Kasumi-1 (cell line): ENCODE data around the gene SPG11.
"Not testable (repeated sequence)": the region's sequence is repeated elsewhere in the genome, so short reads cannot be mapped to it uniquely, and the experiment has no call there.

Source experiments
- DNase-seq, 2 experiments: peaks; one replicate each; lab custom pipeline; 2025; lab: John Stamatoyannopoulos, UW

SPG11 gene

DNA sequence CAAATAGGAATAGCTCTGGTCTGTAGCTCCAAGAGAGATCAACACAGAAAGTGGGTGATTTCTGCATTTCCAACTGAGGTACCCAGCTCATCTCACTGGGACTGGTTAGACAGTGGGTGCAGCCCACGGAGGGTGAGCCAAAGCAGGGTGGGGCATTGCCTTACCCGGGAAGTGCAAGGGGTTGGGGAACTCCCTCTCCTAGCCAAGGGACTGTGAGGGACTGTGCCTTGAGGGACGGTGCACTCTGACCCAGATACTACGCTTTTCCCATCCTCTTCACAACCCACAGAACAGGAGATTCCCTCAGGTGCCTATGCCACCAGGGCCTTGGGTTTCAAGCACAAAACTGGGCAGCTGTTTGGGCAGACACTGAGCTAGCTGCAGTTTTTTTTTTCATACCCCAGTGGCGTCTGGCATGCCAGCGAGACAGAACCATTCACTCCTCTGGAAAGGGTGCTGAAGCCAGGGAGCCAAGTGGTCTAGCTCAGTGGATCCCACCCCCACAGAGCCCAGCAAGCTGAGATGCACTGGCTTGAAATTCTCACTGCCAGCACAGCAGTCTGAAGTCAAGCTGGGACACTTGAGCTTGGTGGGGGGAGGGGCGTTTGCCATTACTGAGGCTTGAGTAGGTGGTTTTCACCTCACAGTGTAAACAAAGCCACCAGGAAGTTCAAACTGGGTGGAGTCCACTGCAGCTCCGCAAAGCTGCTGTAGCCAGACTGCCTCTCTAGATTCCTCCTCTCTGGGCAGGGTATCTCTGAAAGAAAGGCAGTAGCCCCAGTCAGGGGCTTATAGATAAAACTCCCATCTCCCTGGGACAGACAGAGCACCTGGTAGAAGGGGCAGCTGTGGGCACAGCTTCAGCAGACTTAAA, 19.6 kb upstream of the SPG11 start:
- DNase-seq: not testable (repeated sequence)

DNA sequence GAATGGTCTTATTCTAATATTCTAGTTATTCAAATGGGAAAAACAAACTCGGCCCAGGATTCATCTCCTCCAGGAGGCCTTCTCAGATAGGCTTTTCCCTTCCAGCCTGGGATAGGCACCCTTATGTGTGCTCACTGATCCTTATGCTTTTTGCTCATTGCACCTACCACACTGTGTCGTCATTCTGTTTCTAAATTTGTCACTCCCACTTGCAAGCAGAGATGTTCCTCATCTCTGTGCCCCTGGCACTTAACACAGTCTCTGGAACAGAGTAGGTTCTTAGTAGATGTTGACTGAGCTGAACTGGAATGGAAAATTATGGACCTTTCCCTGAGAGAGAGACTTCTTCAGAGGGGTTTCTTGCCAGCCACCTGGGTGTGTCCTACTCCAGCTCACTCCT, 18.7 kb upstream of the SPG11 start:
- DNase-seq: no peak

DNA sequence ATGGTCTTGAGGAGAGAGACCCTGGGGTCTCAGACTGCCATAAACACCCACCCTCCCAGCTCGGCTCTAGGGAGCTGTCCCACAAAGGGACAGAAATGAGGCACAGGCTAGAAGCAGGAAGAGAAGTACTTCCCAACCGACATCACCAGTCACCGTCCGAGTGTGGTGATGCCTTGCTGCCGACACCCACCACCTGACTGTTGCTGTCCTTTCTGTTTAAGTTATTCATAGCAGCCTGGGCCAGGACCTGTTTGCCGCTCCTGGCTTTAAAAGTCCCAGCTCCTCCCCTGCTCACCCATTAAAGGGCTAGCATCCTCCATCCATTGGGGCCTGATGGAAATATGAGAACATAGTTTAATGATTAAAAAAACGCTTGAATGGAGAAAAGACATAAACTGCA, 13.2 kb upstream of the SPG11 start:
- no peak for DNase-seq

DNA sequence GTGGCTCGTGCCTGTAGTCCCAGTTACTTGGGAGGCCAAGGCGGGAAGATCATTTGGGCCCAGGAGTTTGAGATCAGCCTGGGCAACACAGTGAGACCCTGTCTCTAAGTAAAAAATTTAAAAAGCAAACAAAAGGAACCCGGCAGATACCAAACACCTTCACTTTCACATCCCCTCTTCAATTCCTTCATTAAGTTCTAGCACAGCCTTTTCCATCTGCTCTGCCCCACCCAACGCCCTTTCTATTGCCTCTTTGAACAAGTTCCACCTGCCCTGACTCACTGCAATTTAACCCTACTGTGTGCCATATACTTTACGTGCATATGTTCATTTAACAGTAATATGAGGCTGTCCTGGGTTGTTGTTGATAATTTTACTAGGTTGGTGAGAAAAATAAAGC, 12.4 kb upstream of the SPG11 start:
- DNase-seq: no peak

DNA sequence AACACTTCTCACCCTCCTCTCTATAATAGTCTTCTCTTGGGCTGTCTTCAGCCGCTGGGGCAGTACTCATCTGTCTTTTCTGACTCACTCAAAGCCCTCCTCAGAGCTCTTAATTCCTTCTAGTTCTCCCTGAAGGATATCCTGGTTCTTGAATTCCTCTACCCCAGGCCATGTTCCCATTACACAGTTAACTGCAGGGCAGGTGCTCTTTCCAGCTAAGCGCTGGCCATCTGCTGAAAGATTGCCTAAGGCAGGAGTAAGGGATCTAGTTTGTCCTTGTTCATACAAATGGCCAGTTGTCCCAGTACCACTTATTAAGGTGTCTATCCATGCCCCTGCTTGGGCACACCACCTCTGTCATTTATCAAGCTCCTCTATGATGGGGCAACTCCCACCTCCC, 10.2 kb upstream of the SPG11 start:
- no peak for DNase-seq

DNA sequence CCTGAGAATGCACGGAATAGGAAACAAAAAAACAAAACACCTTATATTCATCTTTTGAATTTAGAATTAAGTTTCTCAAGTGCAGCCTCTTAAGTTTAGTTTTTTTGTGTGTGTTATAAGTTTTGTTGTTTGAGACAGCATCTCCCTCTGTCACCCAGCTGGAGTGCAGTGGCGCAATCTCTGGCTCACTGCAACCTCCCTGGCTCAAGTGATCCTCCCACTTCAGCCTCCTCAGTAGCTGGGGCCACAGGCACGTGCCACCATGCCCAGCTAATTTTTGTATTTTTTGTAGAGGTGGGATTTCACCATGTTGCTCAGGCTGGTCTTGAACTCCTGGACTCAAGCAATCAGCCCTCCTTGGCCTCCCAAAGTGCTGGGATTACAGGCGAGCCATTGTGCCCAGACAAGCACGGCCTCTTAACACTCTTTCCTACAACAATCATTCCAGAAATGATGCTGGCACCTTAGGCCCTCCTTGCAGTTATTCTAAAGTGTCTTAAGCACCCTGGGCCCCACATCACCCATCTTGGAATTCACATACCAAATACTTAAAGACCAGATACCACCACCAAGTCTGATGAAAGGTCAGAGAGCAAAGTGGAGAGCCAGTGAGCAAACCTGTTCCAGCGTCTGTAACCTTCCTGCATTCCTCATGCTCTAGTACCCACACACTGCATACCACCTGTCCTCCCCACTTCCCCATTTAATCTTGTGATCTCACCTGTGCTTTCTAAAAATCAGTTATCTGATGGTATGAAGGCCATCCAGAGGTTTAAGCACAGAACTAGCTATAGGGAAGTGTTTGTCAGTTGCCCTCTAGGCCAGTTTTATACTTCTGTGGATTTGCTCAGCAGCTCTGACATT, 6.9 kb upstream of the SPG11 start:
- no peak for DNase-seq

DNA sequence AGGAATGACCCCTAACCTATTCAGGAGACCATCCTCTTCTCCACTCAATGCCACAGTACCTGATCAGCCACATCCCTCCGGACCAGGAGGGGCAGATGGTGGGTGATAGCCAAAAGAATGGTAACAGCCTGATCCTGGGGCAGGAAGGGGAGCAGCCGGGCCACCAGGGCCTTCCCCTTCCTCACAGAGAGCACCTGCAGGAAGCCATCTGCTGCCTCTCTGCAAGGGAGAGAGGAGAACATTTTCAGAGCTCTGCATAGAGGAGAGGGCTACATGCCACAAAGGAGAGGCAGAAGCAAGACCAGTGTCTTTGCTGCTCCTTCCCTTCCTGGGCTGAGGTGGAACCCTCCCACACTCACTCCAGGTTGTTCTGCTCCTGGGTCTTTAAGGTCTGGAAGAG, 5.5 kb upstream of the SPG11 start:
- DNase-seq: no peak

DNA sequence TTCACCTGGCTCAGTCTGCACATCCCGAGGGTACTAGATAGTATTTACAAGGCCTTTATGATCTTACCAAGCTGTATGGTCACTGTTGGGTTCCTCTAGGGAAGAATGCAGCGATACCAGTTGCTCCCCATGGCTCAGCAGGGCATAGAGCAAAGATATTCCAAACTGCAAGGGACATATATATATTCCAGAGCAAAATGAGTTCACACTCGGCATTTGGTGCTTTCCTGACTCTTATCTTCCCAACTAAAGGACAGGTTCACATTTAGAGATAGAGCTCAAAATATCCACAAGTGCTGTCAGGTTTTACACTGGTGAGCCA, 3.5 kb upstream of the SPG11 start:
- DNase-seq: no peak

DNA sequence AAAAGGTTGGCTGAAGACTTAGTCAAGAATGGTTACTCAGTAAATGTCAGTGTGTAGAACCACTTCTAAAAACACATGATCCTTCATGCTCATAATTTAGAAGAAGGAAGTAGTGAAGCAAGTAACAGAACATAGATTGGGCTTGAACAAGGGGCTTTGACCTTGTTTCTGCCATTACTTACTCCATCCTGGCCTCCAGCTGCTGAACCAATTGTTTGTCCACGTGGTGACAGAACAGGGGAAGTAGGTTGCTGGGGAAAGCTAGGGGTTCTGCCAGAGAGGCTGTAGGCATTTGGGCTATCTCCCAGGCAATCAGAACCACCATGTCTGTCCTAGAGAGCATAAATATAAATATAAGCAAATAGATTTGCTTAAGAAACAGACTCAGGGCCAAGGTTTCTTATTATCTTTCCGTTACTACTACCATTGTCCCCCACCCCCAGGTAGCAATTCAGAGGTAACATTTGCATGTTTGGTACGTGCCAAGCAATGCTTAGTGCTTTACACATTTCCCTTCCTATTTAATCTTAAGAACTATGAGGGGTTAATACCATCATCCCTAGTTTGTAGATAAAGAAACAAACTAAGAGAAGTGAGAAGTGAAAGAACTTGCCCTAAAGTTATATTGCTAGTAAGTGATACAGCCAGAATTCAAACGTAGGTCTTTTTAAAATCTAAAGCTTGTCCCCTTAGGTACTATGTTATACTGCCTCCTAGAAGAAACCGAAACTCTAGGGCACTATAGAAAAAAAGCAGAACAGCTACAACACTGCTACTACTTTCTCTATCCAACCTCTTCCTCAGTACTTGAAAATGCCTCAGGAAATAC, 3.0 kb upstream of the SPG11 start:
- DNase-seq: no peak

DNA sequence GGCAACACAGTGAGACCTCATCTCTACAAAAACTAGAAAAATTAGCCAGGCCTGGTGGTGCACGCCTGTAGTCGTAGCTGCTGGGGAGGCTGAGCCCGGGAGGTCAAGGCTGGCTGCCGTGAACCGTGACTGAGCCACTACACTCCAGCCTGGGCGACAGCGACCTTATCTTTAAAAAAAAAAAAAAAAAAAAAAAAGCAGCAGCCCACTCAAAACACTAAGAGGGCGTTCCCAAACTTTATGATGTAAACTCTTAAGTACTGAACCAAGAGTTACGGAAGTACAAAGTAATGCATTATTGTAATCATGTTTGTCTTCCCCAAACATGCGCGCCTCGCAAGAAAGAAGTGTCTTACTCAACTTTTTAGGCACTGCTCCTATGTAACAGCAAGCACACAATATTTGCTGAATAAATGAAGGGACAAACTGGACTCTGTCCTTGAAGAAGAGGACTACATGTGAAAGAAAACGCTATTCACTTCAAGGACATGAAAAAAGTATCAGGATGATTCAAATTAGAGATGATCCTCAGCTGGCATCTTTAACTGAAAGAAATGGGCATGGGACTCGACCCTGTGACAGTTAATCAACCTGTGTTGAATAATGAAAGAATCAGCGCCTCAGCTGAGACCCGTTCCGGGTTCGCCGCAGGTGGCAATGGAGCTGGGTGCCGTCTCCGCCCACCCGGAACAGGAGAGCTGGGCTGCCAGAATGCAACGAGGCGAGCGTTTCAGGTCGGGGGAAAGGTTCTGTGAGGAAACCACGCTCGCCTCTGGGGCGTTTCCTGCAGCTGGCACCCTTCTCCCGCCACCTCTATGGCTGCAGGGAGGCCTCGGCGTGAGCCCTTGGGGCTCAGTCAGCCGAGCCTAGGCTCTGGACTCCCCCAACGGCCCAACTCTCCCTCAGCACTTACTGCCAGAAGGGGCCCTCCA, 718 bp downstream of the SPG11 start:
- peak; percentile 6 to 34 for DNase-seq

DNA sequence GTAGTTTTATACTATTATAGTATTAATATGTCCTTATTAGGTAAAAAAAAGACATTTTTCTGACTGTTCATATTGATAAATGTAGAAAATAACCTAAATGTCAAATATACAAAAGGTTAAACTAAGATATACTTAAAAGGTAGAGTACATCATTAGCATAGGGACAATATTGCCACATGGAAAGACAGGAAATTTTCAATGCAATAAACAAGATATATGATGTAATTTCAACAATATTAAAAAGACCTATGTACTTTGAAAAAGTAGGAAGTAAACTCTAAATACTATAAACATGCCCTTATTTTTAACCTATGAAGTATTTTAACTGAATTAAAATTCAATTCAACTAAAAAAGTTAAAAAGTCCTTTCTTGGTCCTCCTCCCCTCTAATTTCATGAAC, 1.9 kb downstream of the SPG11 start:
- DNase-seq: no peak

DNA sequence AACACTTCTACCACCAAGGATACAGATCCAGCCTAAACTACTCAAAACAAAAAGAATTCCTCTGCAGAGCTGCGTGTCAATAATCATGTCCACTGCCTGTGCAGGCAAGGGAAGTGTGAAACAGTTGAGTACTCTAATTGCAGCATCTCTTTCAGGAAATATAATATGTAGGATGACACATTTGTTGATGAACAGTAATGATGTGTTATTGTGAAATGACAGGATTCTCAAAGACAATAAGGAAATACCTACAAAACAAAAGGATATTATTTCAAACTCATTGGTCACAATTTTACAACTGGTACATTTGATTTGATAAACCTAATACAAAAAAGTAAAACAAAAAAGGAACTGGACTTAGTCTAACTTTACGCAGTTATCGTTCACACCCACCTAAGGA, 4.4 kb downstream of the SPG11 start:
- no peak for DNase-seq

DNA sequence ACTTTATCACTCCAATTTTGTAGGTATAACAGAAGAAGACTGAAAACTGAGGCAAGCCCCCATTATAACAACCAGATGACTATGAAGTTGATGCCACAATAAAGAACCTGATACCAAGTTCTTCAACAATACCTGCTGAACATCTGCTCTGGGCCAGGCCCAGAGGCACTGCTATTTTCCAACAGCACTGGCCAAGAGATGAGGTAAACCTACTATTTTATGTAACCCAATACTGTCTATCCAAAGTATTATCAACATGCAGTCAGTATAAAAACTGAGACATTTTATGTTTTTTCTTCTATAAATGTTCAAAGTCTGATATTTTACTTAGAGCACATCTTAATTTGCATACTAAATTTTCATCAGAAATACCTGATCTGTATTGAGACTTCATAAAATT, 6.1 kb downstream of the SPG11 start:
- no peak for DNase-seq

DNA sequence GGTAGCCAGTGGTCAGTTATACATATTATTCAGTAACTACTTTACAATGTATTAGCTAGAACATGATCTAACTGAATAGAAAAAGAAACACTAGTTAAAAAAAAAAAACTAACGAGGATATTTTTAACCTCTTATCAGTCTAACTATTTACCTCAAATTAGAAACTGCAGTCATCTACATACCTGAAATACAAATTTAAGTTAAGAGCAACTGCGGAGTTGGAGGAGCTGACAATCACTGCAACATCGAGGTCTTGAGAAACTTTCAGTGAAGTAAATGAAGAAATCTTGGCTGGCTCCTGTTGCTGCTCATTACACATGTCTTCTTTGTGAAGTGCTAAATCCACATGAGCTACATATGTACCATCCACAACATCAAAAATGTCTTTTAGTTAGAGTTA, 6.5 kb downstream of the SPG11 start:
- no peak for DNase-seq

DNA sequence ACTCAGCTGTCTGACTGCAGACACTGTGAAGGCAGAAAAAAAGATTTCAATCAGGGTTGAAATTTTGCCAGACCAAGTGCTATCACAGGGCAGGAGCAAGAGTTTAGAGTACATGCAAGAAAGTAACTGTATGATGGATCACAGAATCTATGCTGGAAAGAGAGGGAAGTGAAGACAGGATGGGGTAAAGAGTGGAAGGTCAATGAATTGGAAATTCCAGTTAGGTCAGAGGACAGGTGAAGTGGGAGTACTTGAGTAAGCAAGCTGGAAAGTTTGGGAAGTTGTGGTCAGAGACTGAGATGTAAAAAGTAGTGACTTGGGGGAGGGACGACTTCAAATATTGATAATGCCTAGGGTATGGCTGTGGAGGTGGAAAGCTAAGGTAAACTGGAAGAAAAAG, 7.2 kb downstream of the SPG11 start:
- DNase-seq: no peak

DNA sequence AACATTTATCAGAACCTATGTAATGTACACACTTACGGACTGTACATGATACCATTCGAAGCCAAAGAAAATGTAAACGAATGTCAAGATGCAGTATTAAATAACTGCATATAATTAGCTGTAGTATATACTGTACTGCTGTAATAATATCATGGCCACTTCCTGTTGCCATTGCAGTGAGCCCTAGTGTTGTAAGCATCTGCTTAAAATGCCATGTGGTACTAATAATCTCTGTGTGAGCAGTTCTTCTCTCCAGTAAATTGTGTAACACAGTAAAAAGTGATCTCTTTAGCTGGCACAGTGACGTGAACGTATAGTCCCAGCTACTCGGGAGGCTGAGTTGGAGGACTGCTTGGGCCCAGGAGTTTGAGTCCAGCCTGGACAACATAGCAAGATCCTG, 8.6 kb downstream of the SPG11 start:
- no peak for DNase-seq

DNA sequence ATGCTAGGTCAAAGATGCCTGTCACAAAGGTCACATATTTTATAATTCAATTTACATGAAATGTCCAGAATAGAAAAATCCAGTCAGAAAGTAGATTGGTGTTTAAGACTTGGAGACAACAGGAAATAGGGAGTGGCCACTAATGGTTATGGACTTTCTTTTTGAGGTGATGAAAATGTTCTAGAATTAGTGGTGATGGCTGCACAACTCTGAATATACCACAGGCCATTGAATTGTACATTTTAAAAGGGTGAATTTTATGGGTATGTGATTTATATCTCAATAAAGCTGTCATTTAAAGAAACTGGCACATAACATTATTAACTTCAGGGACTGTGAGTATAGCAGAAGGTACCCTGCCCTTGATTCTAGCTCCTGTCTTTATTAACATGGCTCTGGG, 15.8 kb downstream of the SPG11 start:
- DNase-seq: no peak

DNA sequence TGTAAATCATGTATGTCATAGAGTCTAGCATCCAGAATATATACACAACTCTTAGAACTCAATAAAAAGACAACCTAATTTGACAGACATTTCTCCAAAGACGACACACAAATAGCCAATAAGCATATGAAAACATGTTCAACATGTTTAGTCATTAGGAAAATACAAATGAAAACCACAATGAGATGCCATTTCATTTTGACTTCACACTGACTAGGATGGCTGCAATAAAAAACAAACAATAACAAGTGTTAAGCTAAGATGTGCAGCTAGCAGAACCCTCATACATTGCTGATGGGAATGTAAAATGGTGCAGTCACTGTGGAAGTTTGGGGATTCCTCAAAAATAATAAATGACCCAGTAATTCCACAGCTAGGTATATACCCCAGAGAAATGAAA, 16.4 kb downstream of the SPG11 start:
- no peak for DNase-seq

DNA sequence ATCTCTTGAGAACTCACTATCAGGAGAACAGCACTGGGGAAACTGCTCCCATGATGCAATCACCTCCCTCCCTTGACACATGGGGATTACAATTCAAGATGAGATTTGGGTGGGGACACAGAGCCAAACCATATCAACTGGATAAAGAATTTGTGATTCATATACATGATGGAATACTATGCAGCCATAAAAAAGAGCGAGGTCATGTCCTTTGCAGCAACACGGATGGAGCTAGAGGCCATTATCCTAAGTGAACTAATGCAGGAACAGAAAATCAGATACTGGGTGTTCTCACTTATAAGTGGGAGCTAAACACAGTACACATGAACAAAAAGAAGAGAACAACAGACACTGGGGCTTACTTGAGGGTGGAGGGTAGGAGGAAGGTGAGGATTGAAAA, 17.0 kb downstream of the SPG11 start:
- DNase-seq: no peak

DNA sequence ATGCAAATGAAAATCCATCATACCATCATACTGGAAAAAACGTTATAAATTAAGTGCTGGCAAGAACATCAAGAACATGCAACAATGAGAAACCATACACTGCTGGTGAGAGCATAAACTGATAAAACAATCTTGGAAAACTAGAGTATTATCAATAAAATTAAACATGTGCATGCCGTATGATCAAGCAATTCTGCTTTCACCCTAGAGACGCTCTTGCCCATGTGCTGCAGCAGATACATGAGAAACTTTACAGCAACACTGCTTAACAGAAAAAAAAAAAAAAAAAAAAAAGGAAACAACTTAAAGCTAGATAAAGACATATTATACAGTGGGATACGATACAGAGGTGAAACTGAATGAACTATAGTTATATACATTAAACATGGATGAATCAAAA, 21.8 kb downstream of the SPG11 start:
- no peak for DNase-seq

DNA sequence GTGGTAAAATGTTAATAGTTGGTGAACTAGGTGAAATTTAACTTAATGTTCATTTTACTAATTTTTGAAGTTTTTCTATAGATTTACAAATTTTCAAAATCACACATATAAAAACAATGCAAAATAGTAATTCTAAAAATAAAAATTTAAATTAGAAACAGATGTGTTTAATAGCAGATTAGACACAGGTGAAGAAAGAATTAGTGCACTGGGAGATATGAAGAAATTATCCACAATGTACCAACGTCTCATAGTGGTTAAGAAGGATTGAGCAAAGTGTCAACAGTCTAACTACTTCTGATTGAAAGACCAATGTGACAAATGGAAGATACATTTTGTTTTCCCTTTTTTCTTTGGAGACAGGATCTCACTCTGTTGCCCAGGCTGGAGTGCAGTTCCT, 26.5 kb downstream of the SPG11 start:
- DNase-seq: no peak

DNA sequence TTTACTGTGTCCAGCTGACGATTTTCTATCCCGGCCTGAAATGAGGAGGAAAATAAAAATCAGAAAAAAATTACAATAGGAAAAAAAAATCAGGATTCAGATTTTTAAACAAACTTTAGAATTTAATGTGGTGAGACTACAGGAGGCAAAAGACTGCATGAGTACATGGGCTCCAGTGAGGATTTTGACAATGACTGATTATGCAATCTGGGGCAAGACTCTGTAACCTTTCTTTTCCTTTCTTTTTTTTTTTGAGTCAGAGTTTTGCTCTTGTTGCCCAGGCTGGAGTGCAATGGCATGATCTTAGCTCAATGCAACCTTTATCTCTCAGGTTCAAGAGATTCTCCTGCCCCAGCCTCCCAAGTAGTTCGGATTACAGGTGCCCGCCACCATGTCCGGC, 29.9 kb downstream of the SPG11 start:
- no peak for DNase-seq
